ENCODE results near the gene SIAH2.

DNA sequence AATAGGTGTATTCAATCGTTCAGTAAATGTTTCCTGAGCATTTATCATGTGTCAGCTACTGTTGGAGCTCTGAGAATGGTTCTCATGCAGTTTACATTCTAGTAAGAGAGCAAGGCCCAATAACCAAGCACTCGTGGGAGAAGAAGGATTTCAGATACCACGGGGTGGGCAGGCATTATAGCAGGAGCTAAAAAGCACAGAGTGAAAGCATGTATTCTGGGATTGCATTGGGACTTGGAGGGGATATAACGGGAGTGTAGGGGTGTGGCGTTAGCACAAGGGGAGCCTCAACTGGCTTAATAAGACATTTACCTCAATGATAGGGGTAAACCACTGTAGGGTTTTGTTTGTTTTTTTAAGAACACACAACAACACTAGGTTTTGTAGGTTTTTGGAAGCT is 1.6 kb upstream of the SIAH2 start:
- TF ChIP-seq, protein P1, sequence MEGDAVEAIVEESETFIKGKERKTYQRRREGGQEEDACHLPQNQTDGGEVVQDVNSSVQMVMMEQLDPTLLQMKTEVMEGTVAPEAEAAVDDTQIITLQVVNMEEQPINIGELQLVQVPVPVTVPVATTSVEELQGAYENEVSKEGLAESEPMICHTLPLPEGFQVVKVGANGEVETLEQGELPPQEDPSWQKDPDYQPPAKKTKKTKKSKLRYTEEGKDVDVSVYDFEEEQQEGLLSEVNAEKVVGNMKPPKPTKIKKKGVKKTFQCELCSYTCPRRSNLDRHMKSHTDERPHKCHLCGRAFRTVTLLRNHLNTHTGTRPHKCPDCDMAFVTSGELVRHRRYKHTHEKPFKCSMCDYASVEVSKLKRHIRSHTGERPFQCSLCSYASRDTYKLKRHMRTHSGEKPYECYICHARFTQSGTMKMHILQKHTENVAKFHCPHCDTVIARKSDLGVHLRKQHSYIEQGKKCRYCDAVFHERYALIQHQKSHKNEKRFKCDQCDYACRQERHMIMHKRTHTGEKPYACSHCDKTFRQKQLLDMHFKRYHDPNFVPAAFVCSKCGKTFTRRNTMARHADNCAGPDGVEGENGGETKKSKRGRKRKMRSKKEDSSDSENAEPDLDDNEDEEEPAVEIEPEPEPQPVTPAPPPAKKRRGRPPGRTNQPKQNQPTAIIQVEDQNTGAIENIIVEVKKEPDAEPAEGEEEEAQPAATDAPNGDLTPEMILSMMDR (conservative IDR thresholded peaks at IDR 0.05 in 1 of 2, IDR thresholded peaks at IDR 0.05 in 1 of 2; ENCODE audit: extremely low read depth in 1 of 2, insufficient read depth in 1 of 2, low read depth in 1 of 2, low read length in 2 of 2), result no peak
- no peak for TF ChIP-seq EZH2 (IDR thresholded peaks at IDR 0.05; ENCODE audit: borderline replicate concordance, low read length)

Measured in mammary epithelial cell (primary cell).